ENCODE measurements around the gene TMIGD3. TPM values are rescaled to one million over a fixed set of nuclear protein-coding genes. Genes with fewer than 3 reads are reported as not detected.
"Not testable (repeated sequence)": the region's sequence is repeated elsewhere in the genome, so short reads cannot be mapped to it uniquely, and the experiment has no call there.

The TMIGD3 gene
- total RNA-seq (under 1 TPM in 1 of 5 experiments, not detected in 4; 0.41 TPM), polyA plus RNA-seq (not detected), total RNA-seq (not detected)

DNA sequence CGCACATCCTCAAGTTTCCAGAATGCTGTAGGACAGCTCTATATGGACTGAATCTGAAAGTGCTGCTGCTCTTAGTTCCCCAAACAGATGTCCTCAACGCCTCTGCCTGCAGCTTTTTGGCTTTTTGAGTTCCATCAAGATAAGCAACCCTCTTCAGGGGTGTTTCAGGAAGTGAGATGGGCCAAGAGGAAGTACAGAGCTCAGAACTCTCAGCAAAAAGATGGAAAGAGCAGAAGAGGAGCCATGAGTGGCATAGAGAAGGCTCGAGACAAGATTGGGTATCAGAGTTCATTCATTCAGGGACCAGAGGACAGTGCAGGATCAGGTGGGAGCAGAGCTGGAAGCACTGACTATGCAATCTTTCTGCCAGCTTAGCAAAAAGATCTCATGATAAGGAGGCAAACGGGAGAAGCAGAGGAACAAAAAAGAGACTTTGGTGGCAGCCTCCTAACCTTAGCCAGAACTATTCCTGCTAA, at the start of gene TMIGD3, which contains the start of gene ADORA3:
Gene TMIGD3, minus strand, starts transcription at position 49 of the 476 bp plus-strand sequence. CDS start 279 bp downstream, outside the sequence.
Gene ADORA3, minus strand, starts transcription at position 49 of the 476 bp plus-strand sequence. CDS start 279 bp downstream, outside the sequence.
- no peaks in the 10 kb centered on the region for H3K27me3 Mint-ChIP-seq
- intact Hi-C loops (cut with micrococcal nuclease): no loop called here
- H3K27ac Mint-ChIP-seq: peak within 1 kb of the TSS; percentile 32 to 94 (median 68)
- peak within 1 kb of the TSS; percentile 33 for H3K4me3 ChIP-seq (ENCODE audit: low read length)
- H3K9me3 Mint-ChIP-seq: peaks cover 0 to 5% (median 0%) of the 10 kb centered on the region in 11 donors
- DNase-seq (peak in 1 of 9 donors; percentile 19), ATAC-seq (no peak)
- H3K27me3 ChIP-seq (ENCODE audit: control insufficient read depth in 2 of 2, insufficient read depth in 2 of 2, low read length in 2 of 2): no peaks in the 10 kb centered on the region
- ChIA-PET CTCF (interaction anchor here (0.6 to 2.1 kb wide), 9 partner anchors 11 to 166 kb away, joined by 3 to 7 read pairs (median 4); no protein-coding TSS in a partner anchor), POLR2A (interaction anchor here (0.6 to 1.7 kb wide), 7 partner anchors 13 to 211 kb away, joined by 3 to 9 read pairs (median 4); no protein-coding TSS in a partner anchor)
- peak within 1 kb of the TSS; percentile 30 to 80 (median 55) for H3K4me3 Mint-ChIP-seq
- H3K36me3 Mint-ChIP-seq: peaks cover 0 to 10% (median 0%) of the 10 kb centered on the region in 5 donors
- H3K9me3 ChIP-seq (ENCODE audit: control insufficient read depth in 2 of 3, low read length in 3 of 3): no peaks in the 10 kb centered on the region
- H3K4me1 Mint-ChIP-seq: peaks cover 46 to 65% (median 58%) of the 10 kb centered on the region in 7 donors
- H3K36me3 ChIP-seq (ENCODE audit: control insufficient read depth in 2 of 3, insufficient read depth in 3 of 3, low read length in 3 of 3): no peaks in the 10 kb centered on the region
- peak within 1 kb of the TSS; percentile 20 for H3K27ac ChIP-seq (ENCODE audit: low read depth, low read length)
- H3K4me1 ChIP-seq (ENCODE audit: control insufficient read depth in 2 of 2, insufficient read depth in 2 of 2, low read length in 2 of 2): peaks cover 37 to 56% of the 10 kb centered on the region in 2 donors

DNA sequence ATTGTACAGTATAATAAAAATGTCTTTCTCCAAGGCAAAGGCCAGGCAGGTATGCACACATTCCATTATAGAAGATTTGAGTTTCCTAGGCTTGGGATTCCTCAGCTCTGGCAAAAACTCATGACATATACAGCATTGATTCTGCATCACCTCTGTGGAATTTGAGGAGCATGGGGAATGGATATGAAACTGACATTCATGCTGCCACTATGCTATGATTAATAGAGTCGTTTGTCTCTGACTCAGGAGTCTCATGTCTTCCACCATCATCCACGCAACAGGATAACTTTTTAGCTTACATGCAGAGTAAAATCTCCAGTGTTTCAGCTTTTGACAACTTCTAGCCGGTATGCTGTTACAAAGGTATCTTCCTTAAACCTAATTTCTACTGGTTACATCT, 49.8 kb upstream of the TMIGD3 start:
- H3K27me3 Mint-ChIP-seq: peaks cover 0 to 12% (median 3%) of the 10 kb centered on the region in 5 donors
- peaks cover 0 to 2% (median 0%) of the 10 kb centered on the region in 11 donors for H3K9me3 Mint-ChIP-seq
- ChIA-PET CTCF (no interaction called here), POLR2A (interaction anchor here (0.8 to 1.2 kb wide), 2 partner anchors 37 to 41 kb away, joined by 3 read pairs; no protein-coding TSS in a partner anchor)
- intact Hi-C loops (cut with micrococcal nuclease): no loop called here
- peaks cover 0 to 8% (median 4%) of the 10 kb centered on the region in 7 donors for H3K4me1 Mint-ChIP-seq
- no peaks in the 10 kb centered on the region for H3K9me3 ChIP-seq (ENCODE audit: control insufficient read depth in 2 of 3, low read length in 3 of 3)
- DNase-seq: no peak
- H3K4me3 Mint-ChIP-seq: no peak overlapping the region
- no peak overlapping the region for H3K27ac ChIP-seq (ENCODE audit: low read depth, low read length)
- no peak for ATAC-seq
- peaks cover 0 to 7% (median 0%) of the 10 kb centered on the region in 5 donors for H3K36me3 Mint-ChIP-seq
- H3K27me3 ChIP-seq (ENCODE audit: control insufficient read depth in 2 of 2, insufficient read depth in 2 of 2, low read length in 2 of 2): no peaks in the 10 kb centered on the region
- H3K4me1 ChIP-seq (ENCODE audit: control insufficient read depth in 2 of 2, insufficient read depth in 2 of 2, low read length in 2 of 2): no peaks in the 10 kb centered on the region
- H3K36me3 ChIP-seq (ENCODE audit: control insufficient read depth in 2 of 3, insufficient read depth in 3 of 3, low read length in 3 of 3): no peaks in the 10 kb centered on the region
- H3K4me3 ChIP-seq (ENCODE audit: low read length): no peak overlapping the region
- H3K27ac Mint-ChIP-seq: no peak overlapping the region

DNA sequence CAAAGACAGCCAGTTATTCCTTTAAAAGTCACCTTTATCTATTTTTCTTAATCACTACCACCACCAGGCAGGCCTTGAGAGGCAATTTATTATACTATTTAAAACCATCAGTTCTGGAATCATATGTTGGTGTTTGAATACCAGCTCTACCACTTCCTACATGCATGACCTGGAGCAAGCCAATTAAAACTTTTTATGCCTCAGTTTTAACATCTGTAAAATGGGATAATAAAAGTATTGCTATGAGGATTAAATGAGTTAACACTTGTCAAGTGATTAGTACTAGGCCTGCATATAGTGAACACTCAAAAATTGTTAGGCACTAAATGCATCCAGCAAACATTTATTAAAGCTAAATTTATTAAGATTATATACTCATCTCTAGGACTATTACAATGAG, 49.2 kb upstream of the TMIGD3 start:
- H3K4me1 ChIP-seq (ENCODE audit: control insufficient read depth in 2 of 2, insufficient read depth in 2 of 2, low read length in 2 of 2): no peaks in the 10 kb centered on the region
- no peaks in the 10 kb centered on the region for H3K36me3 ChIP-seq (ENCODE audit: control insufficient read depth in 2 of 3, insufficient read depth in 3 of 3, low read length in 3 of 3)
- ChIA-PET POLR2A (interaction anchor here (1.2 kb wide), 1 partner anchor 37 kb away, joined by 3 read pairs; no protein-coding TSS in a partner anchor), CTCF (interaction anchor here (0.7 kb wide), 1 partner anchor 109 kb away, joined by 3 read pairs; no protein-coding TSS in a partner anchor)
- H3K27me3 ChIP-seq (ENCODE audit: control insufficient read depth in 2 of 2, insufficient read depth in 2 of 2, low read length in 2 of 2): no peaks in the 10 kb centered on the region
- peaks cover 0 to 7% (median 0%) of the 10 kb centered on the region in 5 donors for H3K36me3 Mint-ChIP-seq
- ATAC-seq: no peak
- intact Hi-C loops (cut with micrococcal nuclease): no loop called here
- DNase-seq: no peak
- H3K27ac Mint-ChIP-seq: no peak overlapping the region
- peaks cover 0 to 8% (median 4%) of the 10 kb centered on the region in 7 donors for H3K4me1 Mint-ChIP-seq
- peaks cover 0 to 17% (median 3%) of the 10 kb centered on the region in 5 donors for H3K27me3 Mint-ChIP-seq
- no peak overlapping the region for H3K27ac ChIP-seq (ENCODE audit: low read depth, low read length)
- H3K9me3 ChIP-seq (ENCODE audit: control insufficient read depth in 2 of 3, low read length in 3 of 3): no peaks in the 10 kb centered on the region
- no peak overlapping the region for H3K4me3 Mint-ChIP-seq
- H3K4me3 ChIP-seq (ENCODE audit: low read length): no peak overlapping the region
- H3K9me3 Mint-ChIP-seq: peaks cover 0 to 2% (median 0%) of the 10 kb centered on the region in 11 donors

DNA sequence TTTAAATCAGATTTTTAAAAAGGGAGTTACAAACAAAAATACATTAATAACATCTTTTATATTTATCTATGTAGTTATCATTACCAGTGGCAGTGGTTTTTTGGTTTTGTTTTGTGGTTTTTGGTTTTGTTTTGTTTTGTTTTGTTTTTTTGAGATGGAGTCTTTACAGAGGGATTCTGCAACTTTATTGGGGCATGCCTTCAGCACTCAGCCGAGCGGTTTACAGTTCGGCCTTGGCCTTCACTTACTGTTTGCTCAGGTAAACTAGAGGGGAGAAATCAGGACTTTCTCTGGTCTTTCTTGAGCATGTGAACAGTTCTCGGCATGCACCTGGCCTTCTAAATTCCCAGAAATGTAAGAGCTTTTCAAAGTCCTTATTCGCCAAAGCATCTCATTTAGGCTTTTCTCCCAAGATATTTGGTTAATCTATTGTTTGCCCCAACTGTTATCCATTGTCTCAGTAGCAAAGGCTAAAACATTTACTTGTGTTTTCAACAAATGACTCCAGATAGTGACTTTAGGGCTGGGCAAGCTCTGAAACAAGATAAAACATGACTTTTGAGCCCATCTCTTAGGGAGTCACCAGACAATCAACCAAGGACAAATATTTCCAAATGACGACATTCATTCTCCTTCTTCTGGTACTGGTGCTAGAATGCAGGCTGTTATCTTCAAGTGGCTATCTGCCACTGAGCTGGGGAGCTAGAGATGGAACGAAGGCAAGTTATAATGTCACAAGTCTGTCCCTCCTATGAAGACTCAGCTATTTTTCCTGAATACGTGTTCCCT, 48.4 kb upstream of the TMIGD3 start:
- ChIA-PET POLR2A (interaction anchor here (0.6 to 1.2 kb wide), 4 partner anchors 38 to 191 kb away, joined by 3 to 4 read pairs (median 3); no protein-coding TSS in a partner anchor), CTCF (interaction anchor here (0.7 kb wide), 1 partner anchor 108 kb away, joined by 3 read pairs; no protein-coding TSS in a partner anchor)
- H3K27me3 Mint-ChIP-seq: peaks cover 0 to 20% (median 3%) of the 10 kb centered on the region in 5 donors

DNA sequence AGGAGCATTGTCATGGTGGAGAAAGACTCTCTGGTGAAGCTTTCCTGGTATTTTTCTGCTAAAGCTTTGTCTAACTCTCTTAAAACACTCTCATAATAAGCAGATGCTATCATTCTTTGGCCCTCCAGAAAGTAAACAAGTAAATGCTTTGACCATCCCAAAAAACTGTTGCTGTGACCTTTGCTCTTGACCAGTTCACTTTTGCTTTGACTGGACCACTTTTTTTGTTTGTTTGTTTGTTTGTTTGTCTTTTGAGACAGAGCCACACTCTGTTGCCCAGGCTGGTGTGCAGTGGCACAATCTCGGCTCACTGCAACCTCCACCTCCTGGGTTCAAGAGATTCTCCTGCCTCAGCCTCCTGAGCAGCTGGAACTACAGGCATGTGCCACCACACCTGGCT, 44.4 kb upstream of the TMIGD3 start:
- CTCF ChIA-PET: not testable (repeated sequence)

More for the DNA sequence above, 48.4 kb upstream of the TMIGD3 start:
- peaks cover 0 to 8% (median 3%) of the 10 kb centered on the region in 7 donors for H3K4me1 Mint-ChIP-seq
- intact Hi-C loops (cut with micrococcal nuclease): no loop called here
- Histone ChIP-seq H3K4me1 (ENCODE audit: control insufficient read depth in 2 of 2, insufficient read depth in 2 of 2, low read length in 2 of 2) (no peaks in the 10 kb centered on the region), H3K36me3 (ENCODE audit: control insufficient read depth in 2 of 3, insufficient read depth in 3 of 3, low read length in 3 of 3) (no peaks in the 10 kb centered on the region), H3K27me3 (ENCODE audit: control insufficient read depth in 2 of 2, insufficient read depth in 2 of 2, low read length in 2 of 2) (no peaks in the 10 kb centered on the region), H3K4me3 (ENCODE audit: low read length) (no peak overlapping the region), H3K27ac (ENCODE audit: low read depth, low read length) (no peak overlapping the region), H3K9me3 (ENCODE audit: control insufficient read depth in 2 of 3, low read length in 3 of 3) (no peaks in the 10 kb centered on the region)
- H3K36me3 Mint-ChIP-seq: peaks cover 0 to 7% (median 0%) of the 10 kb centered on the region in 5 donors
- DNase-seq (no peak), ATAC-seq (no peak)
- no peak overlapping the region for H3K27ac Mint-ChIP-seq
- no peak overlapping the region for H3K4me3 Mint-ChIP-seq
- H3K9me3 Mint-ChIP-seq: peaks cover 0 to 2% (median 0%) of the 10 kb centered on the region in 11 donors

DNA sequence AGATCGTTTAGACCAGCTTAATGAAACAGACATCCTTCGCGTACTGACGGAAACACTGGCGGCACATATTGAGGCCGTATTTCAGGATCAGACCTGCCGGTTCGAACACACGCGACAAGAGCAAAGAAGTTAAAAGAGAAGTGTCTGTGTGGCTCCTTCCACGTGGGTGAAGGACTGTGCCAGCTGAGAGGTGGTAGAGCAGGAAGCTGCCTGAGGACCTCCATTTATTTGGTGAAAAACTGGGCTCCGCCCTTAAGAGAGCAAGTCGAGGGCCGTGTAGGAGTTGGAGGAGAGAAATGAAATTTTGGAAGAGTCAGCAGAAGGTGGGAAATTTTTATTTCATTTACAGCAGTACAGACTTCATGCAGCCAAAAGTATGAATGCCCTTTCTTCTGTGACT, 38.8 kb upstream of the TMIGD3 start:
- H3K4me1 ChIP-seq (ENCODE audit: control insufficient read depth in 2 of 2, insufficient read depth in 2 of 2, low read length in 2 of 2): no peaks in the 10 kb centered on the region
- CTCF ChIA-PET: no interaction called here
- DNase-seq: no peak
- POLR2A ChIA-PET: no interaction called here
- intact Hi-C loops (cut with micrococcal nuclease): no loop called here
- no peak overlapping the region for H3K27ac ChIP-seq (ENCODE audit: low read depth, low read length)
- H3K9me3 ChIP-seq (ENCODE audit: control insufficient read depth in 2 of 3, low read length in 3 of 3): no peaks in the 10 kb centered on the region
- no peak overlapping the region for H3K4me3 Mint-ChIP-seq
- H3K36me3 Mint-ChIP-seq: peaks cover 0 to 5% (median 4%) of the 10 kb centered on the region in 5 donors
- peaks cover 0 to 11% (median 4%) of the 10 kb centered on the region in 7 donors for H3K4me1 Mint-ChIP-seq
- no peak overlapping the region for H3K27ac Mint-ChIP-seq
- peaks cover 0 to 14% (median 0%) of the 10 kb centered on the region in 11 donors for H3K9me3 Mint-ChIP-seq
- H3K27me3 ChIP-seq (ENCODE audit: control insufficient read depth in 2 of 2, insufficient read depth in 2 of 2, low read length in 2 of 2): no peaks in the 10 kb centered on the region
- peaks cover 0 to 38% (median 0%) of the 10 kb centered on the region in 5 donors for H3K27me3 Mint-ChIP-seq
- no peak for ATAC-seq
- H3K36me3 ChIP-seq (ENCODE audit: control insufficient read depth in 2 of 3, insufficient read depth in 3 of 3, low read length in 3 of 3): no peaks in the 10 kb centered on the region
- no peak overlapping the region for H3K4me3 ChIP-seq (ENCODE audit: low read length)

More for the DNA sequence above, 44.4 kb upstream of the TMIGD3 start:
- H3K4me3 Mint-ChIP-seq; H3K36me3 ChIP-seq (ENCODE audit: control insufficient read depth in 2 of 3, insufficient read depth in 3 of 3, low read length in 3 of 3); H3K4me3 ChIP-seq (ENCODE audit: low read length); H3K4me1 Mint-ChIP-seq; H3K27ac Mint-ChIP-seq; H3K27me3 ChIP-seq (ENCODE audit: control insufficient read depth in 2 of 2, insufficient read depth in 2 of 2, low read length in 2 of 2); H3K27ac ChIP-seq (ENCODE audit: low read depth, low read length); intact Hi-C loops (cut with micrococcal nuclease); DNase-seq; H3K4me1 ChIP-seq (ENCODE audit: control insufficient read depth in 2 of 2, insufficient read depth in 2 of 2, low read length in 2 of 2); ATAC-seq; H3K9me3 ChIP-seq (ENCODE audit: control insufficient read depth in 2 of 3, low read length in 3 of 3): not testable (repeated sequence)
- POLR2A ChIA-PET: interaction anchor here (0.7 kb wide), 1 partner anchor 17 kb away, joined by 3 read pairs; no protein-coding TSS in a partner anchor
- H3K36me3 Mint-ChIP-seq: peaks cover 0 to 13% (median 0%) of the 10 kb centered on the region in 5 donors
- peaks cover 0 to 39% (median 3%) of the 10 kb centered on the region in 5 donors for H3K27me3 Mint-ChIP-seq
- H3K9me3 Mint-ChIP-seq: peaks cover 0 to 11% (median 0%) of the 10 kb centered on the region in 11 donors

Data from naive thymus-derived CD4-positive, alpha-beta T cell (primary cell).